Spleen (tissue), 11 donors: ENCODE measurements around the gene ERGIC1. TPM values are rescaled to one million over a fixed set of nuclear protein-coding genes. Genes with fewer than 3 reads are reported as not detected.
A peak's percentile ranks its signal among the peaks of the same experiment; 100 is the strongest.

Experiments used
- DNase-seq: peaks from one replicate; pipeline ENCODE4 v3.0.0-alpha.2; 2020
- H3K27ac ChIP-seq, 8 donors: fragments of 200-600 bp; sonication (generic) in 7 of 8; 1 replicate in 4 of 8; 2 replicates in 4 of 8; pipeline versions ENCODE4 v1.5.0 to v1.8.0; 2016 to 2021; ENCODE audit warnings: inconsistent platforms in 4 of 8, mild to moderate bottlenecking in 4 of 8, moderate library complexity in 1 of 8
- H3K27me3 ChIP-seq, 7 donors: fragments of 200-600 bp; sonication (generic) in 6 of 7; replicated peaks in 1 of 7; 1 replicate in 4 of 7; 2 replicates in 3 of 7; pipeline versions ENCODE4 v1.5.0 to v1.8.0; 2016 to 2021; ENCODE audit warnings: inconsistent platforms in 3 of 7, mild to moderate bottlenecking in 1 of 7
- H3K36me3 ChIP-seq, 6 donors: fragments of 200-600 bp; sonication (generic) in 5 of 6; 1 replicate in 4 of 6; 2 replicates in 2 of 6; pipeline versions ENCODE4 v1.5.0 to v1.8.0; 2016 to 2021; ENCODE audit warnings: inconsistent platforms in 2 of 6
- H3K4me1 ChIP-seq, 6 donors: fragments of 200-600 bp; sonication (generic) in 5 of 6; 1 replicate in 3 of 6; 2 replicates in 3 of 6; pipeline versions ENCODE4 v1.5.0 to v1.8.0; 2016 to 2021; ENCODE audit warnings: inconsistent platforms in 3 of 6
- H3K4me3 ChIP-seq, 8 donors: fragments of 200-600 bp; sonication (generic) in 7 of 8; 1 replicate in 4 of 8; 2 replicates in 4 of 8; pipeline versions ENCODE4 v1.5.0 to v1.8.0; 2016 to 2021; ENCODE audit warnings: inconsistent platforms in 4 of 8, mild to moderate bottlenecking in 4 of 8, moderate library complexity in 2 of 8
- H3K9me3 ChIP-seq, 8 donors: fragments of 200-600 bp; sonication (generic) in 7 of 8; 1 replicate in 4 of 8; 2 replicates in 4 of 8; pipeline versions ENCODE4 v1.5.0 to v1.8.0; 2016 to 2021; ENCODE audit warnings: inconsistent platforms in 4 of 8
- CTCF ChIP-seq, 11 experiments: fragments of 200-600 bp in 7 of 11; fragments of 450-650 bp in 4 of 11; sonication (generic) in 4 of 11; IDR thresholded peaks in 8 of 11; conservative IDR thresholded peaks in 3 of 11; 1 replicate in 7 of 11; 2 replicates in 4 of 11; pipeline versions ENCODE4 v1.4.0 to v1.8.0; 2016 to 2021; ENCODE audit warnings: antibody characterized with exemption in 11 of 11, inconsistent platforms in 4 of 11, mild to moderate bottlenecking in 1 of 11
- POLR2A ChIP-seq, 3 donors: fragments of 450-650 bp; IDR thresholded peaks; one replicate each; pipeline ENCODE4 v1.5.1; 2017; ENCODE audit warnings: antibody characterized with exemption in 3 of 3, mild to moderate bottlenecking in 1 of 3
- POLR2AphosphoS5 ChIP-seq, 3 donors: sonication (generic); formaldehyde crosslinking; IDR thresholded peaks; one replicate each; pipeline ENCODE4 v1.5.1; 2017; ENCODE audit warnings: antibody characterized with exemption in 3 of 3
- WGBS, 5 donors: extraction: QIAGEN DNeasy Blood & Tissue Kit in 3 of 5; methylation state at CpG; one replicate each; pipeline versions ENCODE4 v1.1.5 to v1.1.7; 2013 to 2018; 5-methylcytosine and 5-hydroxymethylcytosine counted together
- intact Hi-C: fragments of 100-400 bp; cut with DNase I; formaldehyde crosslinking; loops from one replicate; pipeline ENCODE4 v1.15.0; 2023; ENCODE audit warnings: low total_unique reads
- polyA plus RNA-seq, 3 donors: library from polyadenylated mRNA; stranded (reverse); fragments of 200-250 nt; gene quantifications; one replicate each; pipeline ENCODE4 v1.2.1, GENCODE V29; 2013
- total RNA-seq, 7 donors: library from RNA; depleted of rRNA in 3 of 7; stranded (reverse); fragments of >200 nt in 3 of 7; fragmentation: NEBNext Ultra II Directional in 4 of 7; extraction: Animal tissue kit (Norgen Biotek cat#: 25700) in 4 of 7; gene quantifications; one replicate each; pipeline versions ENCODE4 v1.1.0 to v1.2.1, GENCODE V29; 2016 to 2021
- donor health status: healthy with polysubstance abuse.
- donor health status: DM: no; HTN: no; CAD: no; lungs with moderate emphysema.
- donor health status: DM: no; HTN: no; CAD: no.
- donor health status: Bipolar disorder and iron deficiency.
- donor health status: healthy.
- donor health status: DM: no; HTN: no; CAD: no.
- donor health status: DM: yes; HTN: yes; CAD: no.

ERGIC1 gene
- total and polyA plus RNA-seq, 10 donors = 36.9 to 166 (median 125) TPM

- intact Hi-C loops = no loop called here
- no peak for DNase-seq
- peaks cover 0 to 34% (median 11%) of the 10 kb centered on the region in 6 donors for H3K4me1 ChIP-seq
- H3K36me3 ChIP-seq = peaks cover 0 to 23% (median 17%) of the 10 kb centered on the region in 6 donors
- no peak overlapping the region for H3K4me3 ChIP-seq
- H3K27ac ChIP-seq = peak overlapping the region in 3 of 8 donors; percentile 30 to 42 (median 42)
- H3K27me3 ChIP-seq = no peaks in the 10 kb centered on the region
- 63 to 86% (median 80%) methylated on average over 8 of the region's 8 CpGs for WGBS, 5 donors
- TF ChIP-seq POLR2AphosphoS5 (IDR thresholded peaks at IDR 0.05) (peak in 1 of 3 donors; percentile 17), CTCF (IDR thresholded peaks at IDR 0.05 in 8 of 11, conservative IDR thresholded peaks at IDR 0.05 in 3 of 11) (no peak)
- no peaks in the 10 kb centered on the region for H3K9me3 ChIP-seq
Observed at GRCh38 chr5:172954751-172955159, 120.7 kb downstream of the ERGIC1 start.

DNA sequence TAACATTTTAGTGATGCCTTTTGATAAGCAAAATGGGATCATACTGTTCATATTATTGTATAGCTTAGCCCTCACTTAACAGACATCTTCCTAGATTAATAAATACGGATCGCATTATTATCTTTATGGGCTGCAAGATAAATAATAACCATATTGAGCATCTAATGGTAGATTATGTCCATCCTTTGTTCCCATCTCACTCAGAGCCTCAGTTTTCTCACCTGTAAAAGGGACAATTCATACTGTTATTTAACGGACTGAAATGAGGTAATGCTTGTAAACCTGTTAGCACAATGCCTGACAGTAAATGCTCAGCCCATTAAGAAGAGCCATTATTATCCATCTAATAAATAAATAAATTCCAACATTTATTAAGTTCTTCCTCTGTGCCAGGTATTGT, 122.2 kb downstream of the ERGIC1 start:
- Histone ChIP-seq H3K4me3 (no peak overlapping the region), H3K27me3 (no peaks in the 10 kb centered on the region), H3K9me3 (no peaks in the 10 kb centered on the region), H3K27ac (peak overlapping the region in 3 of 8 donors; percentile 27 to 42 (median 42)), H3K4me1 (peaks cover 6 to 49% (median 22%) of the 10 kb centered on the region in 6 donors), H3K36me3 (peaks cover 0 to 12% (median 7%) of the 10 kb centered on the region in 6 donors)
- DNase-seq = no peak
- TF ChIP-seq POLR2AphosphoS5 (IDR thresholded peaks at IDR 0.05) (no peak), CTCF (IDR thresholded peaks at IDR 0.05 in 8 of 11, conservative IDR thresholded peaks at IDR 0.05 in 3 of 11) (no peak), POLR2A (IDR thresholded peaks at IDR 0.05) (no peak)
- 87 to 90% (median 90%) methylated on average over 3 of the region's 3 CpGs for WGBS, 5 donors
- intact Hi-C loops = no loop called here

DNA sequence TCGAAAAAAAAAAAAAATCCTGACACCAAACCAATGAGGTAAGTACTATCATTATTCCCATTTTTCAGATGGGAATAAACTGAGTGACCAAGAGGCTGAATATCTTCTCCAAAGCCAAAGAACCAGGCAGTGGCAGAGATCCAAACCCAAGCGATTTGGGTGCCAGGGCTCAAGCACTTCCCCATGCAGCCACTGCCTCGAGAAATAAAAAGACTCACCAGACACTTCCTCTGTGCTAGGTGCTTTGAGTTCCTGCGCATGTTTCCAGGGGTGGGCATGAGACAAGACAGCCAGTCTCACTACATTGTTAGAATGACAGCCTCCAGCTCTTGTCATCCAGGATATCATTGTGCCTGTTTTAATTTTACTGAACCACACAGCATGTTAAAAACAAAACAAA, 122.9 kb downstream of the ERGIC1 start:
- Histone ChIP-seq H3K9me3 (no peaks in the 10 kb centered on the region), H3K4me3 (no peak overlapping the region), H3K27me3 (no peaks in the 10 kb centered on the region), H3K4me1 (peaks cover 6 to 53% (median 22%) of the 10 kb centered on the region in 6 donors), H3K27ac (peak overlapping the region in 1 of 8 donors; percentile 42), H3K36me3 (peaks cover 0 to 12% (median under 1%) of the 10 kb centered on the region in 6 donors)
- DNase-seq = no peak
- 32 to 49% (median 46%) methylated on average over 4 of the region's 4 CpGs for WGBS, 5 donors
- TF ChIP-seq CTCF (IDR thresholded peaks at IDR 0.05 in 8 of 11, conservative IDR thresholded peaks at IDR 0.05 in 3 of 11) (no peak), POLR2AphosphoS5 (IDR thresholded peaks at IDR 0.05) (no peak), POLR2A (IDR thresholded peaks at IDR 0.05) (no peak)
- intact Hi-C loops = no loop called here

DNA sequence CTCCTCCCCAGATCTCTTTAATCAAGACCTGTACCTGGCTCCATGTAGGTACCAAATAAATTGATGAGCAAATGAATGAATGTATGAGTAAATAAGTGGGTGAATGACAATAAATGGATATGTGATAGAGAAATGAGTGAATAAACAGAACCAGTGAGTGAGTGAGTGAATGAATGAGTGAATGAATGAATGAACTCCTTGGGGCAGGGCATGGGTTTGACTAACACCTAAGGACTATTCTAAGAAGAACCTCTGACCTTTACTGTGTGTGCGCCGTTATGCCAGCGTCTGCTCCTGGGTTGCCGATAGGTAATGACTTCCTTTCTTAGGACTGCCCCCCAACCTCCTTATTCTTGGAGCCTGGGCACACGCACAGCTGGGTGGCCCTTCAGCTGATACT, 123.4 kb downstream of the ERGIC1 start:
- TF ChIP-seq CTCF (IDR thresholded peaks at IDR 0.05 in 8 of 11, conservative IDR thresholded peaks at IDR 0.05 in 3 of 11) = no peak
- no peak for DNase-seq
- H3K27ac ChIP-seq = peak overlapping the region in 1 of 8 donors; percentile 42
- 61 to 71% (median 62%) methylated on average over 4 to 5 of the region's 5 CpGs for WGBS, 5 donors
- H3K4me1 ChIP-seq = peaks cover 6 to 53% (median 22%) of the 10 kb centered on the region in 6 donors
- intact Hi-C loops = no loop called here
- H3K36me3 ChIP-seq = peaks cover 0 to 16% (median 0%) of the 10 kb centered on the region in 6 donors
- no peak overlapping the region for H3K4me3 ChIP-seq
- no peaks in the 10 kb centered on the region for H3K9me3 ChIP-seq
- no peaks in the 10 kb centered on the region for H3K27me3 ChIP-seq
